Erythroblast (primary cell): ENCODE measurements around the gene PON3.

Source experiments
- GATA1 ChIP-seq: IDR thresholded peaks from 2 replicates; pipeline ENCODE4 v1.6.1; 2011; ENCODE audit warnings: low read depth, mild to moderate bottlenecking, control low read depth, low read length, moderate library complexity
- POLR2A ChIP-seq: IDR thresholded peaks from 2 replicates; pipeline ENCODE4 v1.6.1; 2011; ENCODE audit warnings: mild to moderate bottlenecking, low read length

DNA sequence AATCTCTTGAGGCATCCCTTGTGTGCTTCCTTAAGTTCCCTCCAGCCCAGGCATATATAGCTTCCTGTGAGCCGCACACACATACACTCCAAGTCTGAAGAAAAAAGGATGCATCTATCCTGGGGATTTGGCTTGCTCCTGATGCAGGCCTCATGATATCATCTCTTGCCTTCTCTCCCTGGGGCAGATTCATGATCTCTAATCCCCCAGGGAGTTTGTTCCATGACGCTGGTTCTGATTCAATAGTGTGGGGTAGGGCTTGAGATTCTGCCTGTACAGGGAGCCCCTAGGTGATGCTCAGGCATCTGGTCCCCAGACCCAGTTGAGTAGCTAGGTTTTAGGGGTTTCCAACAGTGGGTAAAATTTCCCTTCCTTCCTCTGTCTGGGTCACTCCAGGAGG is 73.3 kb downstream of the PON3 start:
- TF ChIP-seq POLR2A (no peak), GATA1 (no peak)
